ENCODE data around the gene TACR1.

Gene TACR1

DNA sequence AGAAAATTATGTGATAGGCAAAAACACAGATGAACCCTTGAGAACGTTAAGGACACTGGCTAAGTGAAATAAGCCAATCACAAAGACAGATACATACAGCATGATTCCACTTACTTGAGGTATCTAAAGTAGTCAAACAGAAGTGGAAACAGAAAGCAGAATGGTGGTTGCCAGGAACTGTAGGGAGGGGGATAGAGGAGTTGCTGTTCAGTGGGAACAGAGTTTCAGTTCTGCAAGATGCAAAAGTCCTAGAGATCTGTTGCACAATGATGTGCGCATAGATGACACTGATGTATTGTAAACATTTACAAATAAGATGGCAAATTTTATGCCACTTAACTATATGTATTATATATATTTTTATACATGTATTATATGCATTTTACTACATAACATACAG lies 181.2 kb downstream of the TACR1 start:
- DNase-seq (ENCODE audit: low spot score): peak; percentile 48

DNA sequence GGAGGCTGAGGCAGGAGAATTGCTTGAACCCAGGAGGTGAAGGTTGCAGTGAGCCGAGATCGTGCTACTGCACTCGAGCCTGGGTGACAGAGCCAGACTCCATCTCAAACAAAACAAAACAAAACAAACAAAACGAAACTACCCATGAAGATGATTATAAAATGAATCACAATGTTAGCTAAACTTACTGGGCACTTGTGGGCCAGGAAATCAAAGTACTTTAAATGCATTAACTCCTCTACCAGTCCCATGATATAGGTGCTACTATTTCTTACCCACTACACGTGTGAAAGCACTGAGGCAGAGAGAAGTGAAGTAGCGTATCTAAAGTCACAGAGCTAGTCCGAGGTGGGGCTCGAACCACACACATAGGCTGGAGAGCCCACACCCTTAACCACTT lies 187.2 kb downstream of the TACR1 start:
- no peak for DNase-seq (ENCODE audit: low spot score)

DNA sequence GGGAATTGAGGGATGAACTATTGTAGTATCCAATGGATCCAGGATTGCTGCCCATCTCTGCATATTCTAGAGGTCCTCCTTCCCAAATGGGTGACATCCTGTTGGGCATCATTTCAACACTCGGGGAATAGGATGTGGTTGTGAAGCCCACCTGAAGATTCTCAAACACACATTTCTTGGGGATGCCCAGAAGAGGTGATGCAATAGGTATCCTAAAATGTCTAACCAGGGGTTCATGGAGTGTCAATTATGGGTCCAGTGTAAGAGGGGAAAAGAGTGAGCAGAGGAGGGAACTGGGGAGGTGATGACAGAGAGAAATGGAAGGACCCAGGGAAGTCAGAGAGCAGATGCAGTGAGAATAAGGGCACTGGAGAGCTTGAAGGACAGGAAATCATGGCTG lies 188.7 kb downstream of the TACR1 start:
- DNase-seq (ENCODE audit: low spot score): no peak

DNA sequence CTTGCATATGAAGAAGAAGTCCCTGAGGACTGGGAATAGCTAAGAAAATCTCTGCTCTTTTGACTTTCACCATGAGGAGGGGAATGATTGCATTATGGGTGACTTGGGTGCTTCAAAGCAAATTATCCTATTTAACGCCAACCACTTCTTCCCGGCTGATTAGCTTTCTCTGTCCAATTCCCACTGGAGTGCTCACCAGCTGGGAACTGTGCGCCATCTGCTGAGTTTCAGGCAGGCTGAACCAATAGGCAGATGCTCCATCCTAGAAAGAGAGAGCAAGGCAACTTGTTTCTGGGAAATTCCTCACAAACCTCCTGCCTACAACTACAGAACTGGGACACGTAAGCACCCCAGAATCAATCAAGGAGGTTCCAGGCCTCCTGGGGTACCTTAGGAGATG lies 191.5 kb downstream of the TACR1 start:
- peak; percentile 68 for DNase-seq (ENCODE audit: low spot score)

DNA sequence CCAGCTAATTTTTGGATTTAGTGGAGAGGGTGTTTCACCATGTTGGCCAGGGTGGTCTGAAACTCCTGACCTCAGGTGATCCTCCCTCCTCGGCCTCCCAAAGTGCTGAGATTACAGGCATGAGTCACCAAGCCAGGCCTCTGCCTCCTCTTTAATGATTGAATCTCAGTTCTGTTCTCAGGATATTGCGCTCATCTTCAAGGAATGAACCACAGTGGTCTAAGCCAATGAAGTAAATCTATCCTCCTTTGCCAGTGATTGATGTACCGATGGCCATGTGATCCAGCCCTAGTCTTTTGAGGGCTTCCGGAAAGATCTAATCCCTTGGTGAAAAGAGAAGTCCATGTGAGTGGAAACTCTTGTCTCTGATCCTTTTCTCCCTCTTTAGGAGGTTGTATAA lies 192.3 kb downstream of the TACR1 start:
- no peak for DNase-seq (ENCODE audit: low spot score)

DNA sequence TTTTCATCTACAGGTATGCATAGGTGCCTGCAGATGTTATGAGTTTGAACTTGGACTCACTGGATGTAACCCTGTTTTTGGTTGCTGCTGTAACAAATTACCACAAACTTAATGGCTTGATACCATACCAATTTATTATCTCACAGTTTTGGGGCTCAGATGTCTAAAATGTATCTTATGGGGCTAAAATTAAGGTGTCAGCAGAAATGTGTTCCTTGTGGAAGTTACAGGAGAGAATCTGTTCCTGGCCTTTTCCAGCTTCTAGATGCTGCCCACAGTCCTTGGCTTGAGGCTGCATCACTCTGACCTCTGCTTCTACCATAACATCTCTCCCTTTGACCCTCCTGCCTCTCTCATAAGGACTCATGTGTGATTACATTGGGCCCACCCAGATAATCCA lies 193.3 kb downstream of the TACR1 start:
- no peak for DNase-seq (ENCODE audit: low spot score)

DNA sequence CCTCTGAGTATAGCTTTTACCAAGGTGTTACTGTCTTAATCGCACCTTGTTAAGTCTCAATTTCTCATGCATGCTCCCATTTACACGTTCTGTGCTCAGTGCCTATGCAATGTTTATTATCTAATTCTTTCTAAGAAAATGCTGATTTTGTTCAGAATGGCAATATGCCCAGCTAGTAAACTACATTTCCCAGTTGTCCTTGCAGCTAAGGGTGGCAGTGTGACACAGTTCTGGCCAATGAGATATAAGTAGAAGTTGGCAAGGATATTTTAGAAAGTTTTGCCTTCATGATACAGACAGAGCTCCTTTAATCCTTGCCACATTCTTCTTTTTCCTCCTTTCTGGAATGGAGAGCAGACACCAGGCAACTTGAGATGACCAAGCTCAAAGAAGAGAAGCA lies 195.5 kb downstream of the TACR1 start:
- no peak for DNase-seq (ENCODE audit: low spot score)

DNA sequence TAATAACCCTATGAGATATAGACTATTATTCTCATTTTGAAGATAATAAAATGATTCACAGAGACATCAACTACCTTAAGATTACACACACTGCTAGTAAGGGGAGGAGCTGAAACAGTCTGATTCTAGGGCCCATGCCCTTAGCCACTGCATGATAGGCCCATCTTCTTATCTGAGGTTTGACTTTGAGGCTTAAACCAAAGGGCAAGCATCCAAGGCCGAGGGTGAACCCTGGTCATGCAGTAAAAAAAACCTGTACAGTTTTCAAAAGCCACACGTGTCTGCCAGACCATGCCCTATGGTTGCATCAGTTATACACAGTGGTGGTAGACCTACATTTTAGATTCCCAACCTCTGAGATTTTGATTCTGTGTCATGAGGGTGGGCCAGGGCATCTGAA lies 196.0 kb downstream of the TACR1 start:
- DNase-seq (ENCODE audit: low spot score): no peak

DNA sequence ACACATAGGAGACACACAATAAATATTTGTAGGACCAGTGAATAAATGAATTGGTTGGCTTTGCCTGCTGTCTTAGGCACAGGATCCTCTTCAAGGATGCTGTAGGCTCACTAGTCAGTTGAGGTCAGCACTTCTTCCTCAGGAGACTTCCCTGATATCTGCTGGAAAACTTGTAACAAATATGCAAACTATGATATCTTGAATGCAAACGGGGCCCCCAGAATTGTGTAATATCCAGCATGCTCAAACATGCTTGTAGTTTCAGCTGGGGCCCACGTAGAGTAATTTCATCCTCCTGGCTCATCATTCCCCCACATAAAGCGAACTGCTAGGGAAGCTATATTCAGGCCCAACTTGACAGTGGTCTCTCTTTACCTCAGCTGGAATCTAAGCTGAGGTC lies 197.3 kb downstream of the TACR1 start:
- DNase-seq (ENCODE audit: low spot score): no peak

DNA sequence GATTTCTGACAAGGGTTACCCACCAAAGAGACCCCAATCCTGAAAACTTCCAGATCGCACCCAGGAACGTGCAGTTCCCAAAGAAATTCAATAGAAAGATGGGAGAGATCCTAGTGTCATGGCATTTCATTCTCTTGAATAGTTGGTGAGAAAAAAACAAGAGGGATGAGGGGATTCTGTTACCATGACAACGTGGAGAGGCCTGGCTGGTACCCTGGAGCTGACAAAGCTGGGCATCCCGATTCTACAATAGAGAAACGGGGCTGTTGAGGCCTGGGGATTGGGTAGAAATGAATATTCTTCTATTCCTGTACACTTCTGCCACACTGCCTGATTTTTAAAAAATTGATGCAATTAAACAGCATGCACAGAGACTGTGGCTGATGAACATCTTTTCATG lies 199.9 kb downstream of the TACR1 start:
- no peak for DNase-seq (ENCODE audit: low spot score)
